HG02588 (cell line): ENCODE measurements around the gene S1PR3.
"Not testable (repeated sequence)": the region's sequence is repeated elsewhere in the genome, so short reads cannot be mapped to it uniquely, and the experiment has no call there.

Source experiments
- ATAC-seq: cut with Tn5 transposase; IDR thresholded peaks from one replicate; pipeline ENCODE4 v1.9.1; 2021; ENCODE audit warnings: mild to moderate bottlenecking, moderate library complexity; ENCODE audit not compliant: unreplicated experiment

The S1PR3 gene

DNA sequence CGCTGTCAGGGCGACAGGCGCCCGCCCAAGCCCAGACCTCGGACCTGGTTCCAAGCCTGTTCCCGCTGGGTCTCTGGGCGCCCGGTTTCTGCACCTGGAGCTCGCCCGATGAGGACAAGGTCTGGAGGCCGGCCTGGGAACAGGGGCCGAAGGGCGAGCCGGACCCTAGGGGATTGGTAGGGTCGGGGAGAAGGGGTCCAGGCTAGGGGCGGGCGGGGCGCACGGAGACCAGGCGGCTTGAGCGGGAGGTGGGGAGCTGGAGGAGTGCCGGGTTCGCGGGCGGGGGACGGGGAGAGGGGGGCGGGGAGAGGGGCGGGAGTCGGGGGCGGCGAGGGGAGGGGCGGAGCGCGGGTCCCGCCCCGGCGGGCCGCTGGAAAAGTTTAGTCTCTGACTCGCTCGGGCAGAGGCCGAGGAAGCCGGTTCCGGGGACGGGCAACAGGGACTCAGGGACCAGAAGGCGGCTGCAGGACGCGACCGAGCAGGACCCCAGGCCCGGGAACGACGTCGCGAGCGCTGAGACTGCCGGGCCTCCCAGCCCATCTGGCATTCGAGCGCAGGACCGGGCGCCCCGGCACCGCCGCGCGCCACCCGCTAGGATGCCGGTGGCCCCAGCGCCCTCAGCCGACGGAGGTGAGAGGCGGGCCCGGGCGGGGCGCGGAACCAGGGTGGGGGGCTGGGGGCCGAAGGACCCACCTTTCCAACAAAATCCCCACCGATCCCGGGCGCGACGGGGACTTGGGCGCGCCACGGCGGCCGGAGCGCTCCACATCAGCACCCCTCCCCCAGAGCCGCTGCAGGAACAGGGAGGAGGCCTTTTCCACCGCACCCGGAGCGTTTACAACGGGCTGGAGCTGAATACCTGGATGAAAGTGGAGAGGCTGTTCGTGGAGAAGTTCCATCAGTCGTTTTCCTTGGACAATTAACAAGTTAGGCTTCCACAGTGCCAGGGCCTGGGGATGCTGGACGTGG, at the start of gene S1PR3:
TSS of gene S1PR3 (plus strand) at position 403 of the 969 bp plus-strand sequence. CDS start 9,733 bp downstream, outside the sequence.
- no peak for ATAC-seq

DNA sequence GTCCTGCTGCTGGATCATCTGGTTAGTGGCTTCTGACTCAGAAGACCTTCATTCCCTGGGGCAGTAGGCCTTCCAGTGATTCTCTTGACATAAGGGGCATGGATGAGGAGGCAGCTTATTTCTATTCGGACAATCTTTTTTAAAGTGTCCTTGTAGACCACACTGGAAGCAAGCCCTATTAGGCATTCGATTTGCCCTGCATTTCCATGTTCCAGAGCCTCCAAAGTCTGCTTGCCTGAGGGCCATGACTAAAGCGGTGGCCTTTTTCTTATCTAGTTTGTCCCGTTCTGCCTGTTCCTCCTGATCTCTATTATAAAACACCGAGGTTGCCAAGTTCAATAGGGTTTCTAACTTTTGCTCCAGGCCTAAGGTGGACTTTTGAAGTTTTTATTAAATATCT, 49.7 kb upstream of the S1PR3 start:
- ATAC-seq, result not testable (repeated sequence)

DNA sequence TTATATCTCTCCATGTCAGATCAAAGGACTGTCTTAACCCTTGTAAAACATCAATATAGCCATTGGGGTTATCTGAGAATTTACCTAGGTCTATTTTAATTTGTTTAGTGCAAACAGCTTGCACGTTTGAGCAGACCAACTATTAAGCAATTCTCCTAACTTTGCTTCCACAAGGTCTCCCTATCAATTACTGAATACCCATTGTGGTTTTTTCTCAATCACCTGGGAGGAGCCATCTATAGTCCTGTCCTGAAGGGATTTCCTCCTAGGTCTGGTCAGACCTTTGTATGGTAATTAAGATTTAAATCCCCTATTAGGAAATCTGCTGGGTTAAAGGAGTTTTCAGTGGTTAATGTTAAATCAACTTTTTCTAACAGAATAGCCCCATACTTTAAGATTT, 48.9 kb upstream of the S1PR3 start:
- no peak for ATAC-seq

DNA sequence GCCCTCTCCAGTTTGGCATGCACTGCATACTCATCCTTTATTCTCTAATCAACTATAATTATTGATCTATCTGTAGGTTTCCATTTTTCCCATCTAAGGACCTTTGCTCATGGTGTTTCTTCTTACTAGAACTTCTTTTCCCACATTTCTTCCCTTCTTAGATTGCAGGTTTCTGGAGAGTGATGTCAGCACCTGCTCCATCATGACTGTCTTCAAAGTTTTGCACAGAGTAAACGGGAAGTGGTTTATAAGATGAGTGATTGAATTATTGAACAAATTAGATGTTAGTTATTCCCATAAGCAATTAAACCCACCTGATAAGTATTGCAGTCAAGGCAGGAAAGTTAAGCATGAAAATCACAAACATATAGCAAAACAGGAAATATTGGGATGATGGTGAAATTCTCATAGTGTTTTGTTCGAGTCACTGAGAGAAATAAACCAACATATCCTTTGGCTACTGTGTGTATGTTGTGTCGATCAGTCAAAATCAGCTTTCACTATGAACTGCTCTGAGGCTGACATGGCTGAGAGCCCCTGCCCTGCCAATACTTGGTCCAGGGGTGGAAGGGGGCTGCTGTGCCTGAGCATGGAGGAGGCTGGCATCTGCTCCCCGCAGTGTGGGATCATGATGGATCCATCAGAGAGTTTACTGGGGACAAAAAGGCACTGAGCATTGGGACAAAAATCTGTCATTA, 45.5 kb upstream of the S1PR3 start:
- ATAC-seq, result no peak

DNA sequence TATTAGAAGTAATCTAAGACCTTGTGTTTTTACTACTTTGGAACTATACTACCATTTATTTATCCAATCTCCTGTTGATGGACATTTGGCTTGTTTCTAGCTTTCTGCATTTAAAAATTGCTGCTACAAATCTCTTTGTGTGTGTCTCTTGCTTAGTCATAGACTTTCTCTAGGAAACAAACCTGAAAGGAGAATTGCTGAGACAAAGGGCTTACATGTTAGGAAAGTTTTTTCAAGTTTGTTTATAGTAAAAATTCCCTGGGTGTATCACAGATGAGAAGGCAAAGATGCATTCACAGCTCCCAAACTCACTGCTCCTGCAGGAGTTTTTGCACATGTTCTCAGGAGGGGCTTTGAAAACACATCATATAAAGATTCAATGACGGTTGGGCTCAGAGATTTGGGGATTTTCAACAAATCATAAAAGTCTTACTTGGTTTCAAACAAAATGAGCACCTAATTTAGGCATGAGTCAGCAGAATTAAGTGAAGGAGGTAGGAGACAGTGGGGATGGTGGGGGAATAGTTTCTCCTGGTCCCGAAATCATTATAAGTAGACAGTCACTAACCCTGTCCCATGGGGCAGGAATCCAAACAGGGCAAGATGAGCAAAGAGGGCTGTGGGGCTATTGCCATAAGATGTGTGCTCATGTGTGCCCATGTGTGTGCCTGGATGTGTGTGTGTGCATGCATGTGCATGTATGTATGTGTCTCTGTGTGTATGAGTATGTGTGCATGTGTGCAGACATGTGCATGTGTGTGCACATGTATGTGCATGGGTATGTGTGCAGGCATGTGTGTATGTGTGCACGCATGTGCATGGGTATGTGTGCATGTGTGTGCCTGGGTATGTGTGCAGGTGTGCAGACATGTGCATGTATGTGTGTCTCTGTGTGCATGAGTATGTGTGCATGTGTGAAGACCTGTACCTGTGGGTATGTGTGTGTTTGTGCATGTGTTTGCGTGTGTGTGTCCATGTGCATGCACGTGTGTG, 43.4 kb upstream of the S1PR3 start:
- no peak for ATAC-seq

DNA sequence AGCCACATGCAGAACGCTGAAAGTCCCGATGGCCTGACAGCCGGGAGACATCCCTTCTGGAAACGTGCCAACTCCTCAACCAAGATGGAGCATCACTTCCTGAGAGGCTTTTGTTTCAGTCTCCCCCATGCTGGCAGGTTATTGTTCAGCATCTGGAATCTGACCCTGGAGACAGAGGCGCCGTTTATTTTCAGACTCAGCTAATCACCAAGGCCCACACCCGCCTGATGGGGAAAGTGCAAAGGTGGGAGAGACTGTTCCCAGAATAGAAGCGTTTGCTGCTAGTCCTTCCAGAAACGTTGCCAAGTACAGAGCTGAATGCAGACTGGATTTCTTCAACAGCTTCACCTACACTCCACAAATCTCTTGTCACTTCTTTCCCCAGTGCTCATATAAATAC, 41.8 kb upstream of the S1PR3 start:
- no peak for ATAC-seq

DNA sequence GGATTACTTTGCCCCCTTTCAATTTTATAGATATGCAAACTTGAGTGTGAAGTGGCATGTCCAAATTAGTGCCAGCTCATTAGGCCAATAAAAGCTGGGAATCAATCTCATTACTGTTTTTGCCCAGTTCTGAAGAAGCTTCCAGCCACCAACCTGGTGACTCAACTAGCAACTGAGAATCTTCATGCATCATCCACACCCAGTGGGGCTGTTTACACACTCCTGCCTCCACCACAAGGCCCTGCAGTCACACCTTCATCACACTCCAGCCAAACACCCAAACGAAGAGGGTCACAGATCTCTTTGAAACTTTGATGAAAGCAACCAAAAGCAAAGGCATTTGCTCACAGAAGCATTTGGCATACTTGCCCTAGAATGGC, 41.3 kb upstream of the S1PR3 start:
- ATAC-seq, result no peak

DNA sequence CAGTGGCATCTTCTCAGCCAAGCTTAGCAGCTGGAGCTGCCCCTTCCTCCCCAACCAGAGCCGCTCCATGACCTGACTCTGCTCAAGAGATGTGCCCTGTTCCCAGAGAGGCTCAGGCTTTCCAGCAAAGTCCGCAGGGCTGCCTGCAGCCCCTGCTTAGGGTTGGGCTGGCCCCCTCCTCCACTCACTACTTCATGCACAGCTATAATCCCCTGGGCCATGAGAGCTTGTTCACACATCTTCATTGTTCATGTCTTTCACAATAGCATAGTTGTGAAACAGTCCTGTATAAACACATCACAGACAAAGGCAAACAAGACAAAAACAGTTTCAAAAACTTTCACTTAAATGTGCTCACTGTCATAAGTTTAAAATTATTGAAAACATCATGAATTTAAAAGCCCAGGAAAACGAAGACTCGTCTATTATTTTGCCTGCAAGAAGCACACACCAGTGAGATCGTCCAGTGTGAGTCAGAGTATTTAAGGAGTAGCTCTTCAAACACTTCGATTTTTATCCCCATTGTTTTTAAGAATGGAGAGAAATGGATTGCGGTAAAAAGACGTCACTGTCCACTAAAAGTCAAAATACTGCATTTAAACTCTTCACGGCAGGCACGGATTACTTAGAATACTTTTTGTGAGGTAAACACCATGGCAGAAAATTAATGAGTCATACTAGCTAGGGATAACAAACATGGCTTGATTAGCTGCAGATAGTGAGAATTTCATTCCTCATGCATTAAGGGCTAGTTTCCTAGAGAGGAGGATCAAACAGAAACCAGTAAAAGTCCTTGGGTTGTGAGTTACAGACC, 40.7 kb upstream of the S1PR3 start:
- no peak for ATAC-seq

DNA sequence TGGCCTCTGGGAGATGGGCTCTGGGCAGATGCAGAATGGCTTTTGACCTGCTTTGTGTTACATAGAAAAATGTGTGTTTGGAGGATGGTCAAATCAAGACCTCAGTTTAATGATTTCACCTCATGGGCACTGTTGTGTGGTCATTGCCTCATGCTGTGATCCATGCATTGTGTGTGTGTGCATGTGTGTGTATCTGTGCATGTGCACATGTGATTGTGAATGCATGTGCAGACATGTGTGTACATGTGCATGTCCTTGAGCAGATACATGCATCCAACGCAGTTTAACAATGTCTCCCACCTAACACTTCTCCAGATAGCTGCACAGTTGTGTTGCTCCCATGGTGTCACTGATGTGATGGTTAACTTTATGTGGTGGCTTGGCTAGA, 40.1 kb upstream of the S1PR3 start:
- ATAC-seq, result no peak

DNA sequence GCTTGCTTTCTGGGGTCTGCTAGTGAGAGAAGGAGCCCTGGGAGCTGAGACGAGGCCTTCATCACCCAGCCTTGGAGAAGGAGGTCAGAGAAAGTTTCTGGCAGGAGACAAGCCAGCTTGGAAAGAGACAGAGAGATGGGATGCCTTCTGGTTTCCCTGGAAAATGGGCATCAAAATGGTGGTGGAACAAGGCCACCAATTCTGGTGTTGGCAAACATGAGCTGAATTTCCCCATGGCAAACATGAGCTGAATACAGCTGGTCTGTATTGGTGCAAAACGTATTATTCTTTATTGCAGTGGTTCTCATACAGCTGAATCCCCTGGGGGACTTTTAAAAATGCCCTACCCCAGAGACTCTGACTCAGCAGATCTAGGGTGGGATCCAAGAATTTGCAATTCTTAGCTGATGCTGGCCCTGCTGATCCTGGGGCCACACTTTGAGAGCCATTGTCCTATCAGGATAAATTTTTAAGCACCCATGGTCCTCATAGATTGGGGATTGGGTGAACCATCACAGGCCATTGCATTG, 39.1 kb upstream of the S1PR3 start:
- no peak for ATAC-seq

DNA sequence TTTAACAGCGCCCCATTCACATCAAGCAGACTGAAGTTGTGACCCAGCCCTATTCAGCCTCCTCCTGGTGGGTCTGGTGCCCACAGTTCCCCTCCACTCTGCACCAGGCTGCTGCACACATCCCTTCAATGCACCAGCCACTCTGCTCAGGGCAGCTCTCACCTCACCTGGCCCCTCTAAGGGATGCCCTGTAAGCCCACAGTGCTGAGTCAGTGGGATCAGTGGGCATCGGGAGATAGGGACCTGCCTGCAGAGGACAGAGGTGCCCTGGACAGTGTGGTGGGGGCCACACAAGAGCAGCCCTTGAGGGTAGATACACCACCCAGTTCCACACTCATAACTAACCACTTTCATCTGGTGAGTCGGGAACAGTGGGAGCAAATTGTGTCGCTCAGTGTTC, 38.3 kb upstream of the S1PR3 start:
- no peak for ATAC-seq

DNA sequence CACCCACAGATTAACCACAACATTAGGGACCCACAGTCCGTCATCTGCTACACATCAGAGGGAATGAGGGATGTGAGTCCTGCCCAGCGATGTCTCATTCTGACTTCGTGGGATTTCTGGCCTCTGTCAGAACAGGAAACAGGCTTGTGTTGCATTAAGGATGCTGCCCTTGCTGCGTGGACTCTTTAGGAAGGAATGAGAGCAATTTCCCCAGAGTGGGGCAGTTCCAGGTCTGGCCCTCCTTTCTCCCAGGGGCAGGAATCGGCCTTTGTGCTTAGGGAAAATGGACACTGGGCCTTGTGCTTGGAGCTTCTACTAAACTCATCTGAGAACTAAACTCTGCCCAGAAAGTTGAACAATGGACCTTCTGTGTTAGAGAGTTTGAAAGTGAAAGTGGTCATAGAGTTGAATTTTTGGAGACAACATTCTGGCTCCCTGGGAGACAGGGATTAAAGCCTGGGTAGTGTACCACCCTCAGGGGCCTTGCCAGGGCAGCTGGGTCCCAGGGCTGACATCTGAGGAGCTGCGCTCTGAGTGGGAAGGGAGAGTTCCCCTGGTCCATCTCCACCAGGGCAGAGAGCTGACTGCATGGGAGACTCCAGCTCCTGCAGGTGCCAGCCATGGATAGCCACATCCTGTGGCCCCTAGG, 37.8 kb upstream of the S1PR3 start:
- ATAC-seq, result no peak

DNA sequence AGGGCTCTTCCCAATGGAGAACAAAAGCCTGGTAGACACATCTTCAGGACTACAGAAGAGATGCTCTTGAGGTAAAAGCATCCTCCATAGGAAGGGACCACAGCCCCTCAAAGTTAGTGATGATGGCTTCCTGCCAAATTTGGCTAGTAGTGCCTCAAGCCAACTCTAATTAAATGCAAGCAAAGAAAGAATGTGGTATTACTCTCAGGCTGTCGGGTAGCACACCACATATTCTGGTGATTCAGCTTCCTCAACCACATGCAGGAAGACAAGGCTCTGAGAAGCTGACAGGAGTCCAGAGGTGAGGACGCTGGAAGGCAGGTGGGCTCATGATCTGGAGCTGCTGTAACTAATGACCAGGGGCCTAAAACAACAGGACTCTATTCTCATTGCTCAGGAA, 37.2 kb upstream of the S1PR3 start:
- ATAC-seq, result no peak

DNA sequence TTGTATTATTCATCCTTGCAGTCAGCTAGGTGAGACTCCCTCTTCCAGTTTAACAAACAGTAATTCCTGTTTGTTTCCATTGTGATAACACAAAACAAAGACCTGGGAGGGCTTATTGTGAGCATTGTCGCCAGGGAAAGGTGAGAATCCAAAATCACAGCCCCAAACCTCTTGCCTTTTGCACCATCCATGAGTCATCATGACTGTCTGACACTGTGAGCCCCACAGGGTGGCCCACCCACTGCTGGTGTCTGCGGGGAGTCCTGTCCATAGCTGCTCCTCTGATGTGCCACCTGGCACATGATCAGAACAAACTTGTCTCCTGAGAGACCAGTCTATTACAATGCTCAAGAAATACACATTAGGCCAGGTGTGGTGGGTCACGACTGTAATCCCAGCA, 33.7 kb upstream of the S1PR3 start:
- ATAC-seq, result no peak

DNA sequence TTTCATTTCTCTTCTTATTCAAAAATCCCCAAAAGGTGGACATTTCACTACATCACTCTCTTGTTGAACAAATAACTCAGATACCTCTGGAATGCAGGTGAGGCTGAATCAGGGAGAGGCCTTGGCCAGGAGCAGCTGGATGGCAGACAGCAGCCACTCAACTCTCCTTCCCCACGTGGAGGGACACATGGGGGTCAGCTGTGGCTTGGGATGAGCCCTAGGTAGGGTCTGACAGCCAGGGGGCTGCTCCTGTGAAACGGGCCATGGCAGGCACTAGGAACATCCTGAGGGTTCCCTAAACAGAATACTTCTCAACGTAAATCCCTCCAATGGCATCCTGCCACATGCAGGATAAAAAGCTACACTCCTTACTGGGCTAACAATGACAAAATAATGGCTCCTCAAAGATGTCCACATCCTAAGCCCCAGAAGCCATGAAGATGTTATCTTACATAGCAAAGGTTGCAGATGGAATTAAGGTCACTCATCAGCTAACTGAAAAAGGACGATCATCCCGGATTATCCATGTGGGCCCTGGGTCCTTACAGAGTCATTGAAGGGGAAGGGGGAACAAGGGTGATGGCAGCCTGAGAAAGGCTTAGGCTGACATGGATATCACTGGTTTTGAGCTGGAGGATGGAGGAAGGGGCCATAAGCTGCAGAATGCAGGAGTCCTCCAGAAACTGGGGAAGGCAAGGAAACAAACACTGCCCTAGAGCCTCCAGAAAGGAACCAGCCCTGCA, 31.4 kb upstream of the S1PR3 start:
- ATAC-seq, result no peak

DNA sequence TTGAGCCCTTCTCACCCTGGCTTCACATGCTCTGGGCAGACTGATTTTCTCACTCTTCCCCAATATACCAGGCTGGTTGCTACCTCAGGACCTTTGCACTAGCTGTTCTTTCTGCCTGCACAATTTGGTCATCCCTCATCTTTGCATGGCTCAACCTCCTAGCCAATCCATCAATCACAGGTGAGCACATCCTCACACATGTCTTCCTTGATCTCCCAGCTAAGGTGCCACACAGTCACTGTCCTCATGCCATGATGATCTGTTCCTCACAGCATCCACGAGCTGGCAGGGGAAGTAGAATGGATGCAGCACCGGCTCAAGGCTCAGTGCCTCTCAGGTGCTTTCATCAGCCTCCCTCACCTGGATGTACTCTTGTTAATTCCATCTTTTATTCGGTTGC, 30.6 kb upstream of the S1PR3 start:
- ATAC-seq, result no peak

DNA sequence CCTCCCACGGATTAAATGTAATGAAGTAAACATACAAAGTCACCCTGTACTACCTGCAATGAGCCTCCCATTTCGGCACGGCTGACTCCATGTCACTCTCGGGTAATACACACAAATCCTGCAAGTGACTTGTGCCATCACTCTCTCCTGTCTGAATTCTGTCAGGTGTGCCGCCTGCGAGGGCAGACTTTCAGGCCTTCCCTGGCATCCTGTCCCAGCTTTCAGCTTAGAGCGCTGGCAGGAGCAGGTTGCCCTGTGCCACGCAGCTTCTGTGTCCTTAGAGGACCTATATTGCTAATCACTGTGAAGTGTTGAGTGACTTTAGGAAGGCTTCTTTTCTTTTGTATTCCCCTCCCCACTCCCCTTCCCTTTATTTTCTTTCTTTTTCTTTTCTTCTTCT, 25.8 kb upstream of the S1PR3 start:
- ATAC-seq, result no peak

DNA sequence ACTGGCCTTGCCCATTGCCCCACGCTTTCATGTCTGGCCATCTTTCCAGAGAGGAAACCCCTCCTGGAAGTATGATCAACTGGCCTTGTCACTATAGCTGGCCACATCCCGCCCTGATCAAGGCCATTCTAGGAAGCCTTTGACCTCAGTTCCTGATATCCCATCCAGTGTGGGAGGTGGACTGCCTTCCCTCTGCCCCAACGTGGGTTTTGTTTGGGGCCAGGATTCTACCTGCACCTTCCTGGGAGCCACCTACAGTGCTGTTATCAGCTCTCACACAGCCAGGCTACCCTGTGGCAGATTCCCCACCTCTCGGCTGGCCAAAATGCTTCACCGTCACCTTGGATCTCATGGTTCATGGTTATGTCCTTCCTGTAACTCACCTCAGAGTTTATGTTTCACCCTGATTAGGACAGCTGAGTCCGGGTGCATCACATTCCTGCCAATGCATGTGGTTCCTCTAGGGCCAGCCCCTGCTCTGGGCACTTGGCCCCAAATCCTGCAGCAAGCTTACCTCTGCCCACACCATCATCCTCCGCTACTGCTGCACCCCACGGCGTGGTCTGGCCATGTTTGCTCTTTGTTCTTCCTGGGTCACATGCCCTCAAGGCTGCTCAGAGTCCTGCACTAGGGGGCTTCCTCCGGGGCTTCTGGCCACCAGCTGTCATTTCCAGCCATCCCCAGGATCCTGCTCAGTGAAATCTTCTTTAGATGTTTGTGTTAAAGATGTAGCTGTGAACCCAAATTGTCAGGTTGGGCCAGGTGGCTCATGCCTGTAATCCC, 24.2 kb upstream of the S1PR3 start:
- ATAC-seq, result no peak
